ENCODE measurements around the gene ABCB8. TPM values are rescaled to one million over a fixed set of nuclear protein-coding genes. Genes with fewer than 3 reads are reported as not detected.
A peak's percentile ranks its signal among the peaks of the same experiment; 100 is the strongest.

Gene ABCB8
- total RNA-seq, 4 donors from 2014 or later = 13.2 to 33.0 (median 18.8) TPM

GRCh38 chr7:151060416-151061212, 32.4 kb downstream of the ABCB8 start:
- no peaks in the 10 kb centered on the region for H3K9me3 ChIP-seq
- H3K27me3 ChIP-seq = no peaks in the 10 kb centered on the region
- TF ChIP-seq POLR2AphosphoS5 (IDR thresholded peaks at IDR 0.05) (peak; percentile 21), CTCF (IDR thresholded peaks at IDR 0.05) (no peak)
- ATAC-seq = no peak
- H3K4me3 ChIP-seq = peak overlapping the region; percentile 89 to 91
- peaks cover 0 to 27% of the 10 kb centered on the region in 2 donors for H3K36me3 ChIP-seq
- peak overlapping the region in 3 of 4 donors; percentile 86 to 99 (median 95) for H3K27ac ChIP-seq
- 0 to 17% methylated on average over 1 to 2 of the region's 21 CpGs for WGBS, 2 donors (ENCODE audit: low coverage in 1 of 2)
- H3K4me1 ChIP-seq = peaks cover 6 to 66% (median 40%) of the 10 kb centered on the region in 3 donors

GRCh38 chr7:151061213-151062110, 33.2 kb downstream of the ABCB8 start:
- Histone ChIP-seq H3K27me3 (no peaks in the 10 kb centered on the region), H3K4me3 (peak overlapping the region in 1 of 2 donors; percentile 89), H3K4me1 (peaks cover 6 to 66% (median 40%) of the 10 kb centered on the region in 3 donors), H3K9me3 (no peaks in the 10 kb centered on the region), H3K36me3 (peaks cover 0 to 35% of the 10 kb centered on the region in 2 donors), H3K27ac (peak overlapping the region; percentile 4 to 99 (median 90))
- 18 to 33% methylated on average over 10 to 11 of the region's 33 CpGs for WGBS, 2 donors (ENCODE audit: low coverage in 1 of 2)
- TF ChIP-seq POLR2AphosphoS5 (IDR thresholded peaks at IDR 0.05) = no peak
- no peak for TF ChIP-seq POLR2A (IDR thresholded peaks at IDR 0.05)
- no peak for TF ChIP-seq EP300 (IDR thresholded peaks at IDR 0.05)
- TF ChIP-seq CTCF (IDR thresholded peaks at IDR 0.05) = no peak
- no peak for ATAC-seq

GRCh38 chr7:151062111-151062398, 33.8 kb downstream of the ABCB8 start:
- peak overlapping the region in 1 of 2 donors; percentile 43 for H3K4me3 ChIP-seq
- no peak for ATAC-seq
- peak overlapping the region in 3 of 4 donors; percentile 86 to 99 (median 95) for H3K27ac ChIP-seq
- TF ChIP-seq POLR2A (IDR thresholded peaks at IDR 0.05) = no peak
- TF ChIP-seq CTCF (IDR thresholded peaks at IDR 0.05) = no peak
- H3K4me1 ChIP-seq = peaks cover 5 to 60% (median 35%) of the 10 kb centered on the region in 3 donors
- H3K27me3 ChIP-seq = no peaks in the 10 kb centered on the region
- no CpG with 5 or more reads among the region's 11 CpGs for WGBS, 2 donors (ENCODE audit: low coverage in 1 of 2)
- H3K36me3 ChIP-seq = peaks cover 0 to 41% of the 10 kb centered on the region in 2 donors
- H3K9me3 ChIP-seq = no peaks in the 10 kb centered on the region

GRCh38 chr7:151062399-151063211, 34.4 kb downstream of the ABCB8 start:
- H3K4me1 ChIP-seq = peaks cover 3 to 56% (median 30%) of the 10 kb centered on the region in 3 donors
- peaks cover 0 to 47% of the 10 kb centered on the region in 2 donors for H3K36me3 ChIP-seq
- H3K27ac ChIP-seq = peak overlapping the region; percentile 19 to 99 (median 90)
- no peaks in the 10 kb centered on the region for H3K27me3 ChIP-seq
- TF ChIP-seq CTCF (IDR thresholded peaks at IDR 0.05) (no peak), POLR2AphosphoS5 (IDR thresholded peaks at IDR 0.05) (no peak), EP300 (IDR thresholded peaks at IDR 0.05) (no peak)
- H3K9me3 ChIP-seq = no peaks in the 10 kb centered on the region
- WGBS, 2 donors (ENCODE audit: low coverage in 1 of 2) = no CpG with 5 or more reads among the region's 43 CpGs
- ATAC-seq = peak; percentile 39
- H3K4me3 ChIP-seq = peak overlapping the region; percentile 13 to 43
